HepG2 (cell line): ENCODE results near the gene TBC1D10B. TPM values are rescaled to one million over a fixed set of nuclear protein-coding genes. Genes with fewer than 3 reads are reported as not detected.

Source experiments
- ELF1 ChIP-seq: sonication (generic); formaldehyde crosslinking; IDR thresholded peaks from 2 replicates; pipeline ENCODE4 v1.4.0; 2020; ENCODE audit warnings: missing genetic modification reagents
- ESRRA ChIP-seq: sonication (generic); formaldehyde crosslinking; IDR thresholded peaks from 2 replicates; pipeline ENCODE4 v1.5.1; 2020; ENCODE audit warnings: mild to moderate bottlenecking, low read depth, missing genetic modification reagents
- EZH2 ChIP-seq: conservative IDR thresholded peaks from 2 replicates; pipeline ENCODE4 v1.6.1; 2012; ENCODE audit warnings: mild to moderate bottlenecking, low read depth, low read length, moderate library complexity
- GABPB1 ChIP-seq: IDR thresholded peaks from 2 replicates; pipeline ENCODE4 v1.6.1; 2016; ENCODE audit warnings: mild to moderate bottlenecking, missing genetic modification reagents, moderate library complexity, missing compliant biosample characterization
- HOXA5 ChIP-seq: sonication (generic); formaldehyde crosslinking; IDR thresholded peaks from 2 replicates; pipeline ENCODE4 v1.4.0; 2020; ENCODE audit warnings: missing genetic modification reagents
- JUND ChIP-seq: sonication (generic); formaldehyde crosslinking; IDR thresholded peaks from 2 replicates; pipeline ENCODE4 v1.8.0; 2022; ENCODE audit warnings: mild to moderate bottlenecking, missing genetic modification reagents
- KDM2A ChIP-seq: sonication (generic); formaldehyde crosslinking; IDR thresholded peaks from 2 replicates; pipeline ENCODE4 v1.4.0; 2020; ENCODE audit warnings: low read depth, missing genetic modification reagents, borderline replicate concordance
- LCORL ChIP-seq, 2 experiments: fragments of 450-650 bp in 1 of 2; sonication (generic) in 1 of 2; formaldehyde crosslinking in 1 of 2; IDR thresholded peaks; 2 replicates each; pipeline versions ENCODE4 v1.5.0 to v1.6.1; 2017 to 2020; ENCODE audit warnings: antibody characterized with exemption in 1 of 2, missing genetic modification reagents in 1 of 2
- MIER2 ChIP-seq: IDR thresholded peaks from 2 replicates; pipeline ENCODE4 v1.6.1; 2016; ENCODE audit warnings: missing biosample characterization, missing genetic modification reagents
- MIER3 ChIP-seq: IDR thresholded peaks from 2 replicates; pipeline ENCODE4 v1.6.1; 2016; ENCODE audit warnings: missing compliant biosample characterization, borderline replicate concordance
- PHF8 ChIP-seq: sonication (generic); formaldehyde crosslinking; IDR thresholded peaks from 2 replicates; pipeline ENCODE4 v1.5.0; 2020; ENCODE audit warnings: missing genetic modification reagents
- SRSF1 ChIP-seq: fragments of 200-400 bp; formaldehyde crosslinking; optimal IDR thresholded peaks from 2 replicates; pipeline ENCODE3; 2017; ENCODE audit warnings: mild to moderate bottlenecking, low read depth, low read length, moderate library complexity
- TCF7L2 ChIP-seq: IDR thresholded peaks from 2 replicates; pipeline ENCODE4 v1.6.1; 2011; ENCODE audit warnings: mild to moderate bottlenecking, low read depth, low read length, moderate library complexity
- TFAP4 ChIP-seq: sonication (generic); IDR thresholded peaks from 2 replicates; pipeline ENCODE4 v1.6.1; 2016; ENCODE audit warnings: low read depth, borderline replicate concordance
- ZBTB25 ChIP-seq: IDR thresholded peaks from 2 replicates; pipeline ENCODE4 v1.6.1; 2018; ENCODE audit warnings: missing genetic modification reagents
- ZNF430 ChIP-seq: sonication (generic); formaldehyde crosslinking; IDR thresholded peaks from 2 replicates; pipeline ENCODE4 v1.9.0; 2021; ENCODE audit warnings: mild to moderate bottlenecking, missing genetic modification reagents
- ZNF746 ChIP-seq: sonication (generic); formaldehyde crosslinking; IDR thresholded peaks from 2 replicates; pipeline ENCODE4 v1.8.0; 2022; ENCODE audit warnings: mild to moderate bottlenecking, missing genetic modification reagents
- polyA plus RNA-seq, 8 experiments: library from polyadenylated mRNA; depleted of rRNA in 3 of 8; stranded (reverse) in 7 of 8; unstranded in 1 of 8; fragments of >200 nt; fragmentation: Illumina TruSeq in 4 of 8; extraction: Trizol in 4 of 8; gene quantifications; 2 replicates each; pipeline versions ENCODE4 v1.2.1 to v1.2.3, GENCODE V29; 2011 to 2016; ENCODE audit warnings: low read depth in 4 of 8, missing spikeins in 1 of 8, mixed read lengths in 1 of 8; ENCODE audit not compliant: insufficient read depth in 1 of 8
- total RNA-seq, 5 experiments: library from RNA; depleted of rRNA; stranded (reverse); fragments of >200 nt; fragmentation: Illumina TruSeq; extraction: Trizol; gene quantifications; 2 replicates each; pipeline ENCODE4 v1.2.3, GENCODE V29; 2016; ENCODE audit warnings: low read depth in 1 of 5
- TF ChIP-seq, protein P1 (sequence below): sonication (generic); formaldehyde crosslinking; IDR thresholded peaks from 2 replicates; pipeline ENCODE4 v1.4.0; 2020; ENCODE audit warnings: missing genetic modification reagents
- TF ChIP-seq, protein P2 (sequence below): sonication (generic); formaldehyde crosslinking; IDR thresholded peaks from 2 replicates; pipeline ENCODE4 v1.4.0; 2020; ENCODE audit warnings: missing genetic modification reagents, borderline replicate concordance

The TBC1D10B gene
- total and polyA plus RNA-seq, 2 of the 13 experiments (the other 11 are each of a cell fraction or from before 2014, with no cell fraction given), result 15.7 to 24.8 TPM

- TF ChIP-seq, protein P1, sequence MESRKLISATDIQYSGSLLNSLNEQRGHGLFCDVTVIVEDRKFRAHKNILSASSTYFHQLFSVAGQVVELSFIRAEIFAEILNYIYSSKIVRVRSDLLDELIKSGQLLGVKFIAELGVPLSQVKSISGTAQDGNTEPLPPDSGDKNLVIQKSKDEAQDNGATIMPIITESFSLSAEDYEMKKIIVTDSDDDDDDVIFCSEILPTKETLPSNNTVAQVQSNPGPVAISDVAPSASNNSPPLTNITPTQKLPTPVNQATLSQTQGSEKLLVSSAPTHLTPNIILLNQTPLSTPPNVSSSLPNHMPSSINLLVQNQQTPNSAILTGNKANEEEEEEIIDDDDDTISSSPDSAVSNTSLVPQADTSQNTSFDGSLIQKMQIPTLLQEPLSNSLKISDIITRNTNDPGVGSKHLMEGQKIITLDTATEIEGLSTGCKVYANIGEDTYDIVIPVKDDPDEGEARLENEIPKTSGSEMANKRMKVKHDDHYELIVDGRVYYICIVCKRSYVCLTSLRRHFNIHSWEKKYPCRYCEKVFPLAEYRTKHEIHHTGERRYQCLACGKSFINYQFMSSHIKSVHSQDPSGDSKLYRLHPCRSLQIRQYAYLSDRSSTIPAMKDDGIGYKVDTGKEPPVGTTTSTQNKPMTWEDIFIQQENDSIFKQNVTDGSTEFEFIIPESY, result no peak
- TF ChIP-seq PHF8 (CRISPR knock-in tag) (peak; percentile 73), KDM2A (CRISPR knock-in tag) (peak; percentile 83; the same call in 1 of the 2 replicates), ZNF430 (CRISPR knock-in tag) (peak; percentile 85), EZH2 (no peak), ELF1 (CRISPR knock-in tag) (peak; percentile 81), TFAP4 (peak; percentile 82; the same call in 1 of the 2 replicates), JUND (CRISPR knock-in tag) (0 out of 2 replicates have a peak, but pooled peaks have one; percentile 35), ZNF746 (no peak; the same call in 1 of the 2 replicates), HOXA5 (peak; percentile 63; the same call in 1 of the 2 replicates), LCORL (IDR thresholded peaks at IDR 0.05) (no peak), LCORL (CRISPR knock-in tag; IDR thresholded peaks at IDR 0.05) (peak; percentile 62; the same call in 1 of the 2 replicates), TCF7L2 (no peak), ESRRA (CRISPR knock-in tag) (peak; percentile 32; the same call in 1 of the 2 replicates), MIER3 (CRISPR knock-in tag) (peak; percentile 30; the same call in 1 of the 2 replicates), GABPB1 (CRISPR knock-in tag) (peak; percentile 94), MIER2 (CRISPR knock-in tag) (peak; percentile 66; the same call in 1 of the 2 replicates), SRSF1 (peak; percentile 38), ZBTB25 (CRISPR knock-in tag) (peak; percentile 98)
- TF ChIP-seq, protein P2, sequence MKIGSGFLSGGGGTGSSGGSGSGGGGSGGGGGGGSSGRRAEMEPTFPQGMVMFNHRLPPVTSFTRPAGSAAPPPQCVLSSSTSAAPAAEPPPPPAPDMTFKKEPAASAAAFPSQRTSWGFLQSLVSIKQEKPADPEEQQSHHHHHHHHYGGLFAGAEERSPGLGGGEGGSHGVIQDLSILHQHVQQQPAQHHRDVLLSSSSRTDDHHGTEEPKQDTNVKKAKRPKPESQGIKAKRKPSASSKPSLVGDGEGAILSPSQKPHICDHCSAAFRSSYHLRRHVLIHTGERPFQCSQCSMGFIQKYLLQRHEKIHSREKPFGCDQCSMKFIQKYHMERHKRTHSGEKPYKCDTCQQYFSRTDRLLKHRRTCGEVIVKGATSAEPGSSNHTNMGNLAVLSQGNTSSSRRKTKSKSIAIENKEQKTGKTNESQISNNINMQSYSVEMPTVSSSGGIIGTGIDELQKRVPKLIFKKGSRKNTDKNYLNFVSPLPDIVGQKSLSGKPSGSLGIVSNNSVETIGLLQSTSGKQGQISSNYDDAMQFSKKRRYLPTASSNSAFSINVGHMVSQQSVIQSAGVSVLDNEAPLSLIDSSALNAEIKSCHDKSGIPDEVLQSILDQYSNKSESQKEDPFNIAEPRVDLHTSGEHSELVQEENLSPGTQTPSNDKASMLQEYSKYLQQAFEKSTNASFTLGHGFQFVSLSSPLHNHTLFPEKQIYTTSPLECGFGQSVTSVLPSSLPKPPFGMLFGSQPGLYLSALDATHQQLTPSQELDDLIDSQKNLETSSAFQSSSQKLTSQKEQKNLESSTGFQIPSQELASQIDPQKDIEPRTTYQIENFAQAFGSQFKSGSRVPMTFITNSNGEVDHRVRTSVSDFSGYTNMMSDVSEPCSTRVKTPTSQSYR, result peak; percentile 67; the same call in 1 of the 2 replicates
Observed at GRCh38 chr16:30395155-30395991, 25.1 kb upstream of the TBC1D10B start, which contains the start of gene ZNF48 (continued).
